IPS DF 6.9 (cell line): Measurements from ENCODE around the gene FOXK1.

ENCODE experiments used
- DNase-seq: peaks from one replicate; pipeline ENCODE4 v3.0.0-alpha.2; 2013; ENCODE audit warnings: low read depth, low spot score
- H3K27ac ChIP-seq: one replicate; pipeline ENCODE4 v1.5.1; 2013; ENCODE audit warnings: low read length, control low read depth
- H3K27me3 ChIP-seq: 2 replicates; pipeline ENCODE4 v1.6.1; 2013; ENCODE audit warnings: mild to moderate bottlenecking, low read length; ENCODE audit not compliant: control insufficient read depth, insufficient read depth
- H3K36me3 ChIP-seq: 2 replicates; pipeline ENCODE4 v1.6.1; 2013; ENCODE audit warnings: low read length; ENCODE audit not compliant: control insufficient read depth, insufficient read depth
- H3K4me1 ChIP-seq: 2 replicates; pipeline ENCODE4 v1.6.1; 2013; ENCODE audit warnings: low read length; ENCODE audit not compliant: control insufficient read depth, insufficient read depth
- H3K4me3 ChIP-seq: 2 replicates; pipeline ENCODE4 v1.5.1; 2013; ENCODE audit warnings: mild to moderate bottlenecking, low read length
- H3K9me3 ChIP-seq: 2 replicates; pipeline ENCODE4 v1.6.1; 2013; ENCODE audit warnings: low read length, inconsistent platforms; ENCODE audit not compliant: control insufficient read depth, insufficient read depth
- WGBS: extraction: QIAGEN DNeasy Blood & Tissue Kit; methylation state at CpG from one replicate; pipeline ENCODE4 v1.1.7; 2013; ENCODE audit warnings: mixed read lengths, missing lambda C conversion rate; ENCODE audit not compliant: insufficient read length, insufficient coverage; 5-methylcytosine and 5-hydroxymethylcytosine counted together

Gene FOXK1

DNA sequence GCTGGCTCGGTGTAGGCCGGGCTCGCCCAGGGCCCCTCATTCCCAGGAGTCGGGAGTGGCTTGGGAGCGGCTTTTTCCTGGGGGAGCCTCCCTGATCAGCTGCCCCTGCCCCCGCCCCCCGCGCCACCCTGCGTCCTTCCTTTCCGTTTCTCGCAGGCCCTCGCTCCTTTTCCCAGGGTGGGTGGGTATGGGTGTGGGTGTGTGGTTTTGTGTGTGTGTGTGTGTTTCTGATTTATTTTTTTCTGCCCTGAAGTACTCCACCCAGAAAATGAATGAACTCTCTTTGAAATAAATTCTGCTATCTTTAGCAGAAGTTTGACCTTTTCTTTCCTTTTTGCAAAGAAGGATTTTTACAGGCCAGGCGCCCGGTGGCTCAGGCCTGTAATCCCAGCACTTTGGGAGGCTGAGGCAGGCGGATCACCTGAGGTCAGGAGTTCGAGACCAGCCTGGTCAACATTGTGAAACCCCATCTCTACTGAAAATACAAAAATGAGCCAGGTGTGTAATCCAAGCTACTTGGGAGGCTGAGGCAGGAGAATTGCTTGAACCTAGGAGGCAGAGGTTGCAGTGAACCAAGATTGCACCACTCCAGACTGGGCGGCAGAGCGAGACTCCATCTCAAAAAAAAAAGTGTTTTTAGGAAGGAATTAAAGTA, 63.3 kb downstream of the FOXK1 start:
- Histone ChIP-seq H3K4me1 (peaks cover 1% of the 10 kb centered on the region; the same call in 1 of the 2 replicates), H3K9me3 (no peaks in the 10 kb centered on the region), H3K4me3 (no peak overlapping the region), H3K27ac (no peak overlapping the region), H3K27me3 (peaks cover 8% of the 10 kb centered on the region; the same call in 1 of the 2 replicates), H3K36me3 (no peaks in the 10 kb centered on the region)
- no CpG with 5 or more reads among the region's 18 CpGs for WGBS
- DNase-seq, result no peak

- no peak for DNase-seq
- H3K27ac ChIP-seq, result no peak overlapping the region
- peaks cover 8% of the 10 kb centered on the region; the same call in 1 of the 2 replicates for H3K27me3 ChIP-seq
- H3K36me3 ChIP-seq, result no peaks in the 10 kb centered on the region
- H3K9me3 ChIP-seq, result no peaks in the 10 kb centered on the region
- no CpG with 5 or more reads among the region's 12 CpGs for WGBS
- peaks cover 1% of the 10 kb centered on the region; the same call in 1 of the 2 replicates for H3K4me1 ChIP-seq
- no peak overlapping the region for H3K4me3 ChIP-seq
Observed at GRCh38 chr7:4745971-4746919, 64.2 kb downstream of the FOXK1 start.

GRCh38 chr7:4747013-4747412, 64.9 kb downstream of the FOXK1 start:
- Histone ChIP-seq H3K4me3 (no peak overlapping the region), H3K27me3 (peaks cover 8% of the 10 kb centered on the region; the same call in 1 of the 2 replicates), H3K9me3 (no peaks in the 10 kb centered on the region), H3K27ac (no peak overlapping the region), H3K36me3 (no peaks in the 10 kb centered on the region), H3K4me1 (peaks cover 1% of the 10 kb centered on the region; the same call in 1 of the 2 replicates)
- WGBS, result no CpG with 5 or more reads among the region's 22 CpGs
- DNase-seq, result no peak

DNA sequence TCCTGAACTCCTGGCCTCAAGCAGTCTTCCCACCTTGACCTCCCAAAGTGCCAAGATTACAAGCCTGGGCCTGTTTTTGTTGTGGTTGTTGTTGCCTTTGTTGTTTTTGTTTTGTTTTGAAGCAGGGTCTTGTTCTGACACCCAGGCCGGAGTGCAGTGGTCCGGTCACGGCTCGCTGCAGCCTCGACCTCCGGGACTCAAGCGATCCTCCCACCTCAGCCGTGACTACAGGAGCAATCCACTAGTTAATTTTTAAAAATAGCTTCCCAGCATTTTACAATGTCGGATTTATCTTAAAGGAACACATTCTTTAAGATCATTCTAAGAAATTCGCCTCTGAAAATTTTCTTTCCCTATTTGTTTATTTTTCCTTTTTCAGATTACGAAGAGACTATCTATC, 65.7 kb downstream of the FOXK1 start:
- H3K27ac ChIP-seq, result no peak overlapping the region
- WGBS, result no CpG with 5 or more reads among the region's 11 CpGs
- H3K27me3 ChIP-seq, result peaks cover 7% of the 10 kb centered on the region; the same call in 1 of the 2 replicates
- no peak overlapping the region for H3K4me3 ChIP-seq
- no peaks in the 10 kb centered on the region for H3K36me3 ChIP-seq
- peaks cover 1% of the 10 kb centered on the region; the same call in 1 of the 2 replicates for H3K4me1 ChIP-seq
- DNase-seq, result no peak
- H3K9me3 ChIP-seq, result no peaks in the 10 kb centered on the region

- peaks cover 1% of the 10 kb centered on the region; the same call in 1 of the 2 replicates for H3K4me1 ChIP-seq
- H3K9me3 ChIP-seq, result no peaks in the 10 kb centered on the region
- no peak for DNase-seq
- no CpG with 5 or more reads among the region's 10 CpGs for WGBS
- H3K27ac ChIP-seq, result no peak overlapping the region
- H3K4me3 ChIP-seq, result no peak overlapping the region
- H3K36me3 ChIP-seq, result no peaks in the 10 kb centered on the region
- peaks cover 6% of the 10 kb centered on the region; the same call in 1 of the 2 replicates for H3K27me3 ChIP-seq
Observed at GRCh38 chr7:4748231-4748681, 66.2 kb downstream of the FOXK1 start.

DNA sequence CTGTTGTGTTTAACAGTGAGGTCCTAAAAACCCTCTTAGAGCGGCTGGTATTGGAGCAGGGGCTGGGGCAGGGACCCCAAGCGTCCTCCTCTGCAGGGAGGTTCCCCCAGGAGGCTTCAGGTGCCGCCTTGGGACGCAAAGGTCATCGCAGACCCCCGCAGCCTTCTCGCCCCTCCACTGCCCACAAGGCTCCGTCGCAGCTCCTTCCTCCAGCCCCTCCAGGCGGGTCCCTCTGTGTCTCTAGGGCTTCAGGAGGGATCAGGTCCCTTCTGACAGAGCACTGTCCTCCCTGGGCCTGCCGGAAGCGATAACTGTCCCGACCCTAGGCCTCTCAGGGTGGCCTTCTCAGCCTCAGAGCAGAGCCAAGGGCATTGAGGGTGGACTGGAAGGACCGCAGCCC, 67.3 kb downstream of the FOXK1 start:
- peaks cover 1% of the 10 kb centered on the region; the same call in 1 of the 2 replicates for H3K27me3 ChIP-seq
- H3K4me1 ChIP-seq, result peaks cover 1% of the 10 kb centered on the region; the same call in 1 of the 2 replicates
- H3K27ac ChIP-seq, result no peak overlapping the region
- no peaks in the 10 kb centered on the region for H3K9me3 ChIP-seq
- peaks cover 1% of the 10 kb centered on the region; the same call in 1 of the 2 replicates for H3K36me3 ChIP-seq
- no CpG with 5 or more reads among the region's 14 CpGs for WGBS
- H3K4me3 ChIP-seq, result no peak overlapping the region
- no peak for DNase-seq

DNA sequence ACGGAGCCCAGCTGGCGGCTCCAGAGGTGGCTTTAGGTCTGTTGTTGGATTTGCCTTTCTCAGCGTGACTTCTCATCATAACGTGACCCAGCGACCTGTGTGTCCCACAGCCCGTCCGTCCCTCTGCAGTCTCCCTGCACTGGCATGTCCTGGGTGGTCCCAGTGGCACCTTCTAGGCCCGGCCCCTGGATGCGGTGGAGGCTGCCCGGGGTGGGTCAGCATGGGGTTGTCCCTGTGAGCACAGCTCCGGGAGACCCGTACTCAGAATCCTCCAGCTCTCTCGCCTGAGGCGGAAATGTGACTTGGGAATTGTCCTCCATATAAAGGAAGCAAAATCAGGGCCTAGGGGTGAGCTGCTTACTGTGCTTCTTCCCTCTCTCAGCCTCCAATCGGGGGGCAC, 67.7 kb downstream of the FOXK1 start:
- no CpG with 5 or more reads among the region's 15 CpGs for WGBS
- Histone ChIP-seq H3K27ac (no peak overlapping the region), H3K36me3 (peaks cover 3% of the 10 kb centered on the region; the same call in 1 of the 2 replicates), H3K4me1 (no peaks in the 10 kb centered on the region; the same call in 1 of the 2 replicates), H3K4me3 (no peak overlapping the region), H3K9me3 (no peaks in the 10 kb centered on the region), H3K27me3 (0 out of 2 replicates have a peak, but pooled peaks cover 1% of the 10 kb centered on the region)
- DNase-seq, result no peak

DNA sequence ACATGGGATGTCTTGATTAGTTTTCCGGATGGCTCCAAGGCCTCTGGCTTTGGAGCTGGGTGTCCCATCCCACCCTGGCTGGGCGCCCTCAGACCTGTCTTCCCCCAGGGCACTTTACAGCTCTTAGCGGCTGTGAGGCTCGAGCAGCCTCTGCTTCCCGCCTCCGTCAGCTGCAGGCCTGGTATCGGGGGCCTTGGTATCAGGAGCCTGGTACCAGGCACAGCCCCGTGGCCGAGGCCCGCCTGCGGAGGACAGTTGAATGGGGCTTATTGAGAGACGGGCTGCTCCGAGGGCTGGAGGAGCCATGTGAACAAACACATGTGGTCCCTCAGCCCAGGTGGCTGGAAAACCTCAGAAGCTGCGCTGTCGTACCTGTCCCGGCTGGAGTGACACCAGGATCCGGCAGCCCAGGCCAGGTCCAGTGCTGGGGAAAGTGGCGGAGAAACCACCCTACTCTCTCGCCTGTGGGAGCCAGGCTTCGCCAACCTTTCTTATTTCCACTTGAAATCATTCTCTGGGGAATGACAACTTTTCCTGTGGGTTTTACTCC, 69.4 kb downstream of the FOXK1 start:
- Histone ChIP-seq H3K27ac (no peak overlapping the region), H3K4me3 (no peak overlapping the region), H3K27me3 (no peaks in the 10 kb centered on the region), H3K4me1 (no peaks in the 10 kb centered on the region; the same call in 1 of the 2 replicates), H3K9me3 (no peaks in the 10 kb centered on the region), H3K36me3 (peaks cover 3% of the 10 kb centered on the region; the same call in 1 of the 2 replicates)
- DNase-seq, result no peak
- WGBS, result no CpG with 5 or more reads among the region's 20 CpGs

- H3K27ac ChIP-seq, result no peak overlapping the region
- H3K9me3 ChIP-seq, result no peaks in the 10 kb centered on the region
- WGBS, result no CpG with 5 or more reads among the region's 31 CpGs
- no peaks in the 10 kb centered on the region for H3K4me1 ChIP-seq
- H3K4me3 ChIP-seq, result no peak overlapping the region
- no peaks in the 10 kb centered on the region for H3K27me3 ChIP-seq
- no peak for DNase-seq
- peaks cover 3% of the 10 kb centered on the region; the same call in 1 of the 2 replicates for H3K36me3 ChIP-seq
Observed at GRCh38 chr7:4753598-4754432, 71.7 kb downstream of the FOXK1 start.
